ENCODE measurements around the gene SLC36A4.

SLC36A4 gene

DNA sequence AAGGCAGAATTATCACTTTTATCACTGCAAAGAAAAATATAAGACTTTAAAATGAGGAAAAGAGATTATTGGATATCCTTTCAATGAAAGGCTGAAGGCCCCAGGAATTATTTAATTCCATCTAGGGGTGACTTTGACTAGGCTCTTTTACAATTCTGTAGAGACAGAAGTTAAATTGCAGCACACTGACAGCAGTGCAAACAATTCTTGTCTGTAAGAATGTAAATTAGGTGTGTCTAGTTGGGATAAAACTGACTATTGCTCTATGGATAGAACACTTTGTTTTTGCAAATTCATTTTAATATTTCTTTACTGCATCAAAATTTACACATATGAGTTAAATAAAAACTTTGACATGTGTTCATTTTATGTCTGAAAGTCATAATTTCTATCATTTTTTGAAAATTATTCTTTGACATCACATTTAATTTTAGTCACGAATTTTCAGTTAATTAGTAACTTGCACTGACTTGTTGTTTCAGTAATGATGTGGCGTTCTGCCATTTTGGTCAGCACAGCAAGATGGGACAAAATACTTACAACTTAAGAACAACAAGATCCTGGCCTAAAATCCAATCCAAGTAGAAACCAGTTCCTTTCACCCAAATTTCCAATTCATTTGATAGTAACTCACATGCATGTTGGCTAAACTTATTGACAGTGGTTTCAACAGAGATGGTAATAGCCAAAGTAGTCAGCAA lies 75.1 kb downstream of the SLC36A4 start:
- no peak overlapping the region for H3K4me3 ChIP-seq (ENCODE audit: low read depth in 1 of 2, low read length in 1 of 2)
- no peaks in the 10 kb centered on the region for H3K36me3 ChIP-seq
- H3K9me3 ChIP-seq, result no peaks in the 10 kb centered on the region
- H3K4me1 ChIP-seq (ENCODE audit: control insufficient read depth in 1 of 2, insufficient read depth in 1 of 2, low read depth in 1 of 2, low read length in 1 of 2), result no peaks in the 10 kb centered on the region
- peaks cover 60% of the 10 kb centered on the region for H3K27me3 ChIP-seq
- TF ChIP-seq, protein P1, sequence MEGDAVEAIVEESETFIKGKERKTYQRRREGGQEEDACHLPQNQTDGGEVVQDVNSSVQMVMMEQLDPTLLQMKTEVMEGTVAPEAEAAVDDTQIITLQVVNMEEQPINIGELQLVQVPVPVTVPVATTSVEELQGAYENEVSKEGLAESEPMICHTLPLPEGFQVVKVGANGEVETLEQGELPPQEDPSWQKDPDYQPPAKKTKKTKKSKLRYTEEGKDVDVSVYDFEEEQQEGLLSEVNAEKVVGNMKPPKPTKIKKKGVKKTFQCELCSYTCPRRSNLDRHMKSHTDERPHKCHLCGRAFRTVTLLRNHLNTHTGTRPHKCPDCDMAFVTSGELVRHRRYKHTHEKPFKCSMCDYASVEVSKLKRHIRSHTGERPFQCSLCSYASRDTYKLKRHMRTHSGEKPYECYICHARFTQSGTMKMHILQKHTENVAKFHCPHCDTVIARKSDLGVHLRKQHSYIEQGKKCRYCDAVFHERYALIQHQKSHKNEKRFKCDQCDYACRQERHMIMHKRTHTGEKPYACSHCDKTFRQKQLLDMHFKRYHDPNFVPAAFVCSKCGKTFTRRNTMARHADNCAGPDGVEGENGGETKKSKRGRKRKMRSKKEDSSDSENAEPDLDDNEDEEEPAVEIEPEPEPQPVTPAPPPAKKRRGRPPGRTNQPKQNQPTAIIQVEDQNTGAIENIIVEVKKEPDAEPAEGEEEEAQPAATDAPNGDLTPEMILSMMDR (IDR thresholded peaks at IDR 0.05), result no peak
- H3K27ac ChIP-seq, result no peak overlapping the region

- Histone ChIP-seq H3K27me3 (peaks cover 47% of the 10 kb centered on the region), H3K27ac (no peak overlapping the region), H3K4me1 (ENCODE audit: control insufficient read depth in 1 of 2, insufficient read depth in 1 of 2, low read depth in 1 of 2, low read length in 1 of 2) (no peaks in the 10 kb centered on the region), H3K4me3 (ENCODE audit: low read depth in 1 of 2, low read length in 1 of 2) (no peak overlapping the region), H3K9me3 (no peaks in the 10 kb centered on the region), H3K36me3 (no peaks in the 10 kb centered on the region)
- TF ChIP-seq, protein P1 (IDR thresholded peaks at IDR 0.05), result no peak
These were observed 79.5 kb downstream of the SLC36A4 start for GRCh38 chr11:93118276-93118675.

GRCh38 chr11:93117565-93117964 lies 80.2 kb downstream of the SLC36A4 start:
- H3K27ac ChIP-seq, result no peak overlapping the region
- no peaks in the 10 kb centered on the region for H3K4me1 ChIP-seq (ENCODE audit: control insufficient read depth in 1 of 2, insufficient read depth in 1 of 2, low read depth in 1 of 2, low read length in 1 of 2)
- TF ChIP-seq, protein P1 (IDR thresholded peaks at IDR 0.05), result no peak
- no peaks in the 10 kb centered on the region for H3K9me3 ChIP-seq
- no peak overlapping the region for H3K4me3 ChIP-seq (ENCODE audit: low read depth in 1 of 2, low read length in 1 of 2)
- H3K27me3 ChIP-seq, result peaks cover 47% of the 10 kb centered on the region
- H3K36me3 ChIP-seq, result no peaks in the 10 kb centered on the region

- Histone ChIP-seq H3K27me3 (peaks cover 46% of the 10 kb centered on the region), H3K4me1 (ENCODE audit: control insufficient read depth in 1 of 2, insufficient read depth in 1 of 2, low read depth in 1 of 2, low read length in 1 of 2) (no peaks in the 10 kb centered on the region), H3K36me3 (no peaks in the 10 kb centered on the region), H3K4me3 (ENCODE audit: low read depth in 1 of 2, low read length in 1 of 2) (no peak overlapping the region), H3K27ac (no peak overlapping the region), H3K9me3 (no peaks in the 10 kb centered on the region)
- TF ChIP-seq, protein P1 (IDR thresholded peaks at IDR 0.05), result no peak
These were observed 81.0 kb downstream of the SLC36A4 start for GRCh38 chr11:93116641-93117441.

GRCh38 chr11:93114304-93114703 lies 83.5 kb downstream of the SLC36A4 start:
- H3K9me3 ChIP-seq, result no peaks in the 10 kb centered on the region
- H3K4me1 ChIP-seq (ENCODE audit: control insufficient read depth in 1 of 2, insufficient read depth in 1 of 2, low read depth in 1 of 2, low read length in 1 of 2), result no peaks in the 10 kb centered on the region
- no peak overlapping the region for H3K27ac ChIP-seq
- no peaks in the 10 kb centered on the region for H3K36me3 ChIP-seq
- no peak overlapping the region for H3K4me3 ChIP-seq (ENCODE audit: low read depth in 1 of 2, low read length in 1 of 2)
- TF ChIP-seq, protein P1 (IDR thresholded peaks at IDR 0.05), result no peak
- peaks cover 31% of the 10 kb centered on the region for H3K27me3 ChIP-seq

Data from neutrophil (primary cell).